AG08395 (cell line): ENCODE measurements around the gene MDFIC.

ENCODE experiments used
- DNase-seq: peaks from one replicate; pipeline ENCODE4 v3.0.0; 2012; ENCODE audit warnings: mixed read lengths, low spot score

Gene MDFIC

DNA sequence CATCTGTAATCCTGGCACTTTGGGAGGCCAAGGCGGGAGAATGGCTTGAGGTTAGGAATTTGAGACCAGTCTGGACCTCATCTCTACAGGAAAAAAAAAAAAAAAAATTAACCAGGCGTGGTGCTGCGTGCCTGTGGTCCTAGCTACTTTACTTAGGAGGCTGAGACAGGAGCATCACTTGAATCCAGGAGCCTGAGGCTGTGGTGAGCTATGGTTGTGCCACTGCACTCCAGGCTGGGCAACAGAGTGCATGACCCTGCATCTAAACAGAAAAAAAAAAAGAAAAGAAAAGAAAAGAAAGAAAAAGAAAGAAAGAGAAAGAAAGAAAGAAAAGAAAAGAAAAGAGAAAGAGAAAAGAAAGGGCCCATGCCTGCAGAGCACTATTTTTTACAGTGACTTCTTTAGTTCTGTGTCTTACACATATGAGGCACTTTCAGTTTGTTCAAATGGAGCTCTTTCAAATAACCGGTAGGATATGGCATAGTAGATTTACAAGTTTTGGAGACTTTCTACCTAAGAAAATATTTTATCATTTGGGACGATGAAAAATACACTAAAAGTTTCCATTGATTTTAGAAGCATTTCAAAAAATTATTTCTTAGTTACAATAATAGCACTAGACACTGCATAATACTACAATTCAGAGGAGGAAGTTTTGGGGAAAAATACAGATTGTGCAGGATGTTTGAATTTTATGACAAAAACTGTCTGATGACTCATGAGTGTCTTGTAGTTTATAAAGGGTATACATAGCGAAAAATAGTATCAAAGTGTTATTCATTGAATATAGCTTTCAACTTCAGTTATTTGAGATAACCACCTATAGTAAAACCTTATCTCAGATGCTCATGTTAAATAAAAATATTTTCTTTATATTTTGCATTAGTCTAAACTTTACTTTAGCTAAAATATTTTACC, 75.9 kb downstream of the MDFIC start:
- no peak for DNase-seq

DNA sequence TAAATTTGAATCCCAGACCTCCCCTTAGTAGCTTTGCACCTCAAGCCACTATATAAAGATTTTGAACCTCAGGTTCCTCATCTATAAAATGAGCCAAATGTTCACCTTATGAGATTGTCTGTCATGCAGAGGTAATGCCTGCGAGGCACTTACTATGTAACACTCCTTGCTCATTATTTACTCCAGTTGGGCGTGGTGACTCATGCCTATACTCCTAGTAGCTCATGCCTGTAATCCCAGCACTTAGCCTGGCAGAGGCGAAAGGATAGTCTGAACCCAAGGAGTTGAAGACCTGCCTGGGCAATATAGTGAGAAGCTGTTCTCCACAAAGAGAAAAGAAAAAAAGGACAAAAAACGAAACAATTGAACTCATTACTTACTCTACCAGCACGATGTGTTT, 82.2 kb downstream of the MDFIC start:
- no peak for DNase-seq

DNA sequence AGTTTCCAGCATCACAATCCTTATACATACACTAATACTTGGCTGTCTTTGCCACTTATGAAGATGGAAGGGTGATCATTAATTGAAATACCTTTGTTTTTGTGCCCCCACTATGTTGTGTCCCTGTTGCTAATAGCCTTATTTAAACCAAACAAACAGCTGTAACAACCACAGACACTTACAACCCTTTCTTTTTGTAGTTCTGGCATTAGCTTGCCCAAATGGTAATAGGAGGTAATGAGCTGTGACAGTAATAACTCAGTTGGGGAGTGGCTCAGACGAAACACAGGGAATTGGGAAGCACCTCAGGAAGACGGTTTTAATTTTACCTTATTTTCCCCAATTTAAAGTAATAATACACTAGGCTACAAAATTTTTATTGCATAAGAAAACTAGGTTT, 83.4 kb downstream of the MDFIC start:
- no peak for DNase-seq

DNA sequence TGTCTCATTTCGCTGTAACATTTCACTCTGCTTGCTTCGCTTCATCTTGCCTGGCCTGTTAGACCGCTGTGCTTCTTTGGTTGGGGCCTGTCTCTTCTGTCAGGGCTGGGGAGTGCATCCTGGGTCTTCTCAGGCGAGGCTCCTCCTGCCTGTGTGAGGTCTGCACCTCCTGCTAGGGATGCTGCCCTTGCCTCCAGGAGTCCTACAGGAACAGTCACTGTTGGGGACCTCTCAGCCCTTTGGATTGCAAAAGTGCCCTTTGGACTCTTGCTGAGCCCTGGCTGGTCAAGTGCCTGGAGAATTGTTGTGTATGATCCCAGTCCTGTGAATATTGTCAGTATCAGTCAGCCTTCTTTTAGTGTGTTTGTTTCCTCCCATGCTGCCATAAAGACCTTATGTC, 84.1 kb downstream of the MDFIC start:
- no peak for DNase-seq

DNA sequence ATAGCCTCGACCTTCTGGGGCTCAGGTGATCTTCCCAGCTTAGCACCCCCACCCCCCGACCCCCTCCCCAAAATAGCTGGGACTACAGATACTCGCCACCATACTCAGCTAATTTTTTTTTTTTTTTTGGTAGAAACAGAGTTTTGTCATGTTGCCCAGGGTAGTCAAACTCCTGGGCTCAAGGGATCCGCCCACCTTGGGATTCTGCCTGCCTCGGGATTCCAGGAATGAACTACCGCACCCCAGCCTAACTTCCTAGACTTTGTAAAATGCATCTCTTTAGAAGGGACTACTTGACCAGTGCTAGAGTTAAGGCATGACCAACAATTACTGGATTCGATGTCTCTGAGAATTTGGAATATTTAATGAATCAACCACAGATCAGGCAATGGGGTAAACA, 85.9 kb downstream of the MDFIC start:
- DNase-seq, result no peak

DNA sequence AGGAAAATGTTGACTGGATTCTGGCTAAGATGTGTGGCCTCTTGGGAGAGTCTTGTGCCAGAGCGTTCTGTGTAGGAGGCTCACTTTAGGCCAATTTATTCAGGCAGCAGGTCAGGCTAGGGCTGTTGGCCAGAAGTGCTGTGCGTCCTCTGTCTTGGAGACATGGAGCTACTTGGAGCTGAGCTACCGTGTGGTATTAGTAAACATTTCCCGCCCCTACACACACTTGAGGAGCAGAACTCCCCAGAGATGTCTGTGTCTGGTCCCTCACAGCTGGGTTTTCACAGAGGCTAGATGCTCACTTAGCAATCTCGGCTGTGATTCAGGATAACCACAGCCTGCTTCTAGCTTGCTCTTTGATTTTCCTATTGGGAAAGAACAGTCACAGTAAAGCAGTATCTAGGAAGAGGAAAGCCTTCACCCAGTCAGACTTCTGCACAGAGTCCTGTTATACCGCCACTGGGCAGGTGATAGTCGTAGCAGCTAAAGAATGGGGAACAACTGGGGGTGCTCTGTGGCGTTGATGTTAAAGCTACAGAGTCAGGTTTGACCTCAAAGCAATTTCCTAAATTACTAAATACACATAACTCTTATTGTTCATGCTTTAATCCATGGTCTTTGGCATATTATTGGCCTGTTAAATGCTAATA, 86.7 kb downstream of the MDFIC start:
- peak; percentile 59 for DNase-seq

DNA sequence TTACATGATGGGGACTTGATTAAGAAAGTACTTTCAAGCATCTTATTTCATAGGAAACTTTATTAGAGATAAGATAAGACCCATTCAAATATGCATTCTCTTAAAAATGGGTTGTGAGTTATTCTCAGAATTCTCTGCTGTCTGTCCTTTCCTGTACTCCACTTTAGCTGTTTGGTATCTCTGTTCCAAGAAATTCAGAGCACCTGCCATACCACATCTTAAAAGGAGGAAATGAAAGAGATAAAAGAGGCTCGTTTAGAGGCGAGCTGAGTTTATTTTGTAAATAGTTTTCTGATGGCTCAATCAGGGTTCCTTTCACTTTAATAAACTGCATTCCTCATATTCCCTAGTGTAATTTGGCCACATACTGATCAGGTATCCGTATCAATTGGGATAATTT, 87.2 kb downstream of the MDFIC start:
- no peak for DNase-seq

DNA sequence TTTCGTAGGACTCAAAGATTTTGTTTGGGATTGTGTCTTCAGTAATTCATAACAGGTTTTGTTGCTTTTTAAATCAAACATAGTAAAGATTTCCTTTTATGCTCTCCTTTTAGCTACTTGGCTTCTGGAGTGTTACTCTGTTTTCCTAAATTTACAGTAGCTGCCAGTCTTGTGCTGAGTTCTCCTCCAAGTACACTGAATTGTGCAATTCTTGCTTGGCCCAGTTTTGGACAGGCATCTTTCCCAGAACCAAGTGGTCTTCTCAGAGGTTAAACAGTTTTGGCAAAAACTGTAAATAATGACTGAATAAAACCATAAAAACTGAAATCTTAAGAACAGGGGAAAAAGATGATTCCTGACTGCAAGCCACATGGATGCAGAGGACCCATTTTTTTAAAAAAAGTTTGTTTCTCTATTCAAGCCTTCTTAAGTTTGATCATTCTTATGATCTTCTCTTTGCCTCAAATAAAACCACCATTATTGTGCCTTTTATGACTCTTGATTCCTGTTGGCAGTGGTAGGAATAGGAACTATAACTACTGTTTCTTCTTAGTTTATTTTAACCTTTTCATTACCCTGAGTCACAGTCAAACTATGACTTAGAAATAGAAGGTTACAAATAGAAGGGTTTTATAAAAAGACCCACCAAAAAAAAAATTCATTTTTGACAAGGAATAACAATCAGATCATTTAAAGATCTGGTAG, 88.0 kb downstream of the MDFIC start:
- peak; percentile 7 for DNase-seq

DNA sequence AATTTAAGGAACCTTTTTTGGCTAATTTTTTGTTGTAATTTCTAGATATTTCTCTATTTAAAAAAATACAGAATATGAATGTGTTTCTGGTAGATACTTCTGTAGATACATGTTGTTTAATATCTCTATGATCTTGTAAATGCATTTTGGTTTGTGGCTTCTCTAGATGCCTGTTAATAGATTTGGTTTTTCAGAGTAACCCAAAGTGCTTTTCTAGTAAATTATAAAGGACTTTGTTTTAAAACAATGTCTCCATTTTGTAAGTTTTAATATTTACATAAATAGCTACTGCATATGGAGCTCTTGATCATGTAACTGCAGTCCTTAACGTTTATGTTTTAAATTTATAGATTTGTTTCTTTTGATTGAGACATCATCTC, 88.5 kb downstream of the MDFIC start:
- DNase-seq, result no peak

DNA sequence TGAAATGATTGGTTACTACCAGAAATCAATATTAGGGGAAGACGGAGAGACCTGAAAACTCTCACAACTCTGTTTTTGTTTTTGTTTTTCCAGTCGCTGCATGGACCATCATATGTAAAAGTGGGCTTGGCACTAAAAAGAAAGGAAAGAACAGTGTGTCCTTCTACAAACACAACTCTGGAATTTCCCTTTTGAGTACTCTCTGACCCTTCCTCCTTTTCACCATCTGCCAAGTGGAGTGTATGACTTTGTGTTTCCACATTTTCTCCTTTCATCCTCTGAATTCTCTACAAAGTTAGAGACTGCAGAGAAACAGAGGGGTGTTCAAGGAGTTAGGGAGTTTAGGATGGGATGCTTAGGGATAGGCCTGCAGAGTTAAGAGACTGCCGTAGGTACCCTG, 92.0 kb downstream of the MDFIC start:
- no peak for DNase-seq

DNA sequence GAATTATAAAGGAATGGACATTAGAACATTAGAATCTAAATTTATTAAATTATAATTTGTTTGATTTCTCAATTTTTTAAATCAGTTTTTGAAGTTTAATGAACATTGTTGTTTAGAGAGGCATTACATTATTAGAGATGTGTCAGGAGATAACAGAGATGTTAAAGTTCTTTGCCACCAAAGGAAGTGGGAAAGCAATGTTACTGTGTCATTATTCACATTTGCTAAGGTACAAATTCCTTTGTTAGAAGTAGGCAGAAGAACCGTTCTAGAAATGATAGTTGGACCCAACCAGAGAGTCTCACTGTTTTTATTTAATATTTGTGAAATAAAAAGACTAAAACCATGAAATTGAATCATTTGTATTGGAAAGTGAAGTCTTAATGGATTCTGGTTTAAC, 92.9 kb downstream of the MDFIC start:
- no peak for DNase-seq

DNA sequence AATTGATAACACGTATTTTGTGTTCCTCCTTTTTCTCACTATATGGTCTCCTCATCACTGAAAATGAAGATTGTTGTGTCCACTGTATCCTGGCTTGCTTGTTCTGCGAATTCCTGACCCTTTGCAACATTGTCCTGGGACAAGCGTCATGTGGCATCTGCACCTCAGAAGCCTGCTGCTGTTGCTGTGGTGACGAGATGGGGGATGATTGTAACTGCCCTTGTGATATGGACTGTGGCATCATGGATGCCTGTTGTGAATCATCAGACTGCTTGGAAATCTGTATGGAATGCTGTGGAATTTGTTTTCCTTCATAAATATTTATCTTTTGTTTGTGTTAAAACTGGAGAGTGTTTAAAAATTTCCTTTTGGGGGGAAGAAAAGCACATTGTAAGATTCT, 93.7 kb downstream of the MDFIC start:
- DNase-seq, result peak; percentile 73

DNA sequence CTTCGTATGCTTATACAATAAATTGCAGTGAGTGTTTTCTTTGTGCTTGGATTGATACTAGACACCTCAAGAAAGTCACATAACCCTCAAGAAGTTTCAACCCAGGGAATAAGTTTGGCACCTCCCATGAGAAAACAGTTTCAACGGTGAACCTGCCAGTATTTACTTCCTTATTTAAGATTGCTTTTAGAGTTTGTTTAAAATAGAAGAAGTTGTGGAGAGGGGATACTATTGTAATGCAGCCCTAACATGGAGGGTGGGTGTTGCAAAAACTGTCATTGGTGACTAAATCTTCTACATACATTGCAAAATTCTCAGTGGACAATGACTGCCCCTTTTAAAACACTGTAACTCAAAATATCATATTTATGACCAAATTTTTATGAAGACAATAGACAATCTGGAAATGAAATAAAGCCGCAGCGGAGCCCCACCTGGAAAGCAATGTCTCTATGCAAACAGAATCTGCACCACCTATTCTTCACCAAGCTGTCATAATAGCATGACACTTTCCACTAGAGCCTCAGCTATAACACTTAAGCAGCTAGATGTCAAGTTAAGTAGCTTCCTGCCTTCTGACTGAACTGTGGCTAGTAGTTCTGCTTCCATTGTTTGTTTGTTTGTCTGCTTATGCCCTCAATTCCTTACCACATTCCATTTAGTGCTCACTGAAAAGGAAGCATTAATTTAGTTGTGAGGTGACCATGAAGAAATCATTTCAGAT, 98.2 kb downstream of the MDFIC start:
- no peak for DNase-seq

DNA sequence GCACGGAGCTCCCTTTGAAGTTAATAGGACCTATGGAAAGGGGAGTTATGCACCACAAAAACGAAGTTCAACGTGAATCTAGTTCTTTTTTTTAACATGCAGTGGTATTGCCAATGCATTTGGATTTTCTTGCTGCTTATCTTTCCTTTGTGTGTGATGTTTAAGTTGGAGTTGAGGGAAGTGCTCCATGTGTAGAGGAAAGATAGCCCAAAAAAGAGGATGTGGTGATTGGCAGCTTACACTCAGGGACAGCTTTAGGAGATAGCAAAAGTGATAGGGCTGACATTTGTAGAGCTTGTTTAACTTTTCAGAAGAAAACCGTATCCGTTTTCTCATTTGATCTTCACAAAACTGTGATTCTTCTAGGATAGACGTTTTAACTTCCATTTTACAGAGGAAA, 101.3 kb downstream of the MDFIC start:
- DNase-seq, result no peak

DNA sequence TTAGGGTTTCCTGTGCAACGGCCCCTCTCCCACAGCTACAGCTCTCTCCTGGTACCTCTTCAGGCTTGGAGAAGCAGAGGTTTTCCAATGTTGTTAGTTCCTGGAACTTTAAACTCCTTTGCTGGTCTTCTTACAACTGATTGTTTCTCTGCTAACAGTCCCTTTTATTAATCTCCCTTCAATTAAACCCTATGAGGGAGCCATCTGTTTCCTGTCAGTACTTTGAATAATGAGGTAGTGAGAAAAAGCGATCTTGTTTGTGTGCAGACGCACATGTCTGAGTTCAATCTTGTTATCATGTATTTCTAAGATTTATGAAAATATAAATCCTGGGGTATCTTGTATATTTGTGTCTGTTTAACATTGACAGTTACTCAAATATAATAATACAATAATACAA, 102.4 kb downstream of the MDFIC start:
- no peak for DNase-seq

DNA sequence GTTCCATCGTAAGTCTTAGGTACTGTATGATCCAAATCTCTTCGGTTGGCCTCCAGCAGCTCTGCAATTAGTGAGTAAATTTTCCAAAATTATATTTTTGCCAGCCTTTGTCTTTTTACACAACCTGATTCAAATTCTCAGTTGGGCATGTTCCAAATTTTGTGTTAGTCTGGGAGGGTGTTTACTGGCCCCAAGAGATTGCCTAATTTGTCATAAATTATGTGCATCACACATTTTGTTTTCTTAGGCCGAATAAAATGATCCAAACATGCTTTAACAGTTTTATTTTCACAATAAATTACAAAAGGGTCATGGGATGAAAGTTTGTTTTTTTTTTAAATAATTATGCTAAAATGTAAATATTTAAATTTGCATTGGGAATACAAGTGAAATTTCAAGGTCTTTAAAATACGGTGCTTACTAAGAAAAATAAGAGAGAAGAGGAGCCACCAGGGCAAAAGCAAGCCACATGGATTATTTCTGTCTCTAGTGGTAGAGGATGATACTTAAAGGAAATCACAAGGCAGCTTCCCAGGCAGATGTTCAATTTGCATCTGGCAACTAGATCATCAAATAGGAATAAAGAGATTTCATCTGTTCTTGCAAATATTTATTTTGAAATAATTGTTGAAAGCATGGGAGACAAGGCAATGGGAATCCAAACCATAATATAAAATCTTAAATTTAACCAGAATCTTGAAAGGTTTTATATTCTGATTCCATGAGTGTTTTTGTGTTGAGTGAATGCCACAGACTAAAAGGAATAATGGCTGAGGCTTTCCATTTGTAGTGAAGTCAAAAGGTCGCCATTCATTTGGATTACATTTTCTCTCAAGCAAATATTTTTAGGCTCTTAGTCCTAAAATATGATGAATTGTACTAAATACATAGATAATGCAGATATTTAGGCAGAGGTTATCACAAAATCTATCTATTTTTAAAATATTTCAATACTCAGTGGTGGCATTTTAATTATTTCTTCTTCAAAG, 111.1 kb downstream of the MDFIC start:
- no peak for DNase-seq

DNA sequence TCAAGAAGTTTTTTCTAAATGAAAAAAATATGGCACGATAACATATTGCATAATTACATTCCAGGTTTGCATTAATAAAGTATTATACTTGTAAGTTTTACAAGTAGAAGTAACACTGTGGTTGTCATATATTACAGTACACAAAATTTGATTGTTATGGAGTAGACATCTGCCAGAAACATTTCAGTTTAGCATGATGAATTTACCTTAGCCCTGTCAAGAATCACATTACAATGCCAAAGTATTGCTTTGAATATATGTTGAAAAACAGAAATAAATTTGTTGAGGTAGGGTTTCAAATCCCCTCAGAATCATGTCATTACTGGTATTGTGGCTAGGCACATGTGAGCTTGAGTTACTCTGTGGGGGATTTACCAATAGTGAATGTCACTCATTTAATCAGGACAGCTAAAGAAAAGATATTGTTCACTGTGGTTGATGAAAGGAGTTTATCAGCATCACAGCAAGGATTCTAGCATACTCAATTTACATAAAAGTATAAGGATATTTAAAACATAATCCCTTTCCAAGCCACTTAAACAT, 112.1 kb downstream of the MDFIC start:
- DNase-seq, result no peak

DNA sequence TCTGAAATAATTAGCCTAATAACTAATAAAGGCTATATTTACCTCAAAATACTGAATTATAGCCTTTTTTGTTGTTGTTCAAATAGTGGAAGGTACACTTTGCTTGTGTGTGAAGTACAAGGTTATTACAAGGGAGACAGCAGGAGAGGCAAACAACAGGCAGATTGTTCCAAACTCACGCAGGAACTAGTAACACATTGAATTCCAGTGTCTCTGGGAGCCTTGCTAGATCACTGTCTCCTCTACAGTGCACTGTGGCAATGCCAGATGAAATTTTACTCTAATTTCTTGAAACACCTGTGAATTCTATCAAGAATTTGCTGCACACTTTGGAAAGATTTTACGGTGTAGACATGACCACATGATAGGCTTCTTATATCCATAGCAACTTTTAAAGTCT, 112.6 kb downstream of the MDFIC start:
- DNase-seq, result no peak

DNA sequence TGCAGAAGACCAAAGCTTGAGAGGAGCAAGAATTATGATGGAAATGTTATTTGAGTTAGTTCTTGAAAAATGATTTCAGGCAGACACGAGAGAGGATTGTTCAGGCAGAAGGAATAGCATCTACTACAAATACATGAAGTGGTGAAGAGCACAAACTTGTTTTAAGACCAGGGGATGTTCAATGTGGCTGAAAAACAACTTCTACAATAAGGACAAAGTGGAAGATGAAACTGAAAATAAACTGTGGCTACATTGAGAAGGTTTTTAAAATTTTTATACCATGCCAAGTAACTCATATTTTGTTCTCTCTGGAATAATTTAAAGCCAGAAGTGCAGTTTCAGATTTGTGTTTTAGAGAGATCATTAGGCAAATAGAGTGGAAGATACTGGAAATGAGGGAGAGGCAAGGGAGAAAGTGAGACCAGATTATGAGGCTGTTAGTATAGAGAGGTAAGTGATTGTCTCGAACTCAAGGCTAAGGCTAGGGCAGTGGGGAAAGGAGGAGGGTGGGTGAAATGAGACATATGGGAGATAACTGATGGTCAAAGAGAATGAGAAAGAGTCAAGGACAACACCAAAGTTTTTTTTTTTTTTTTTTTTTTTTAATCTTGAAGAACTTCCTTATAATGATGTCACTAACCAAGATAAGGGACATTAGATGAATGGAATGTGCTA, 115.4 kb downstream of the MDFIC start:
- no peak for DNase-seq

DNA sequence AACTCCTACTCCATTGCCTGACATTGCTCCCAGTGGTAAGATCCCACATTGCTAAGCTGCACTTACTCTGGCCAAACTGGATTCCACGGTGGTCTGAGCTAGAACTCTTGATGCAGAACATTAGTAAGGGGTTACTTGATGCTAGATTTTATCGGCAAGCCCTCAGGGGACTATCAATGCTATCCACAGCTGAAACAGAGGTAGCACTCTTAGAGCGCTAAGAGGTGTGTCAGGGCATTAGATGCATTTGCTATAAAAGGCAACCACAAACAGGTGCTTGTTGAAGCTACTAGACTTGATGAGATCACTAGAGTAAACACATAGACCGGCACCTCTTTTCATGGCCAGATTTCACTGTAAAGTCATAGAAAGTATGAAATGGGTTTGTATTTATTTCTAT, 116.3 kb downstream of the MDFIC start:
- no peak for DNase-seq
